Left cardiac atrium (tissue), 4 donors: ENCODE results near the gene ELFN2. TPM values are rescaled to one million over a fixed set of nuclear protein-coding genes. Genes with fewer than 3 reads are reported as not detected.

ENCODE experiments used
- ATAC-seq, 2 donors: fragments of 200-7000 bp; cut with Tn5 transposase; one replicate each; pipeline ENCODE4 v1.9.1; 2020; ENCODE audit warnings: mild to moderate bottlenecking in 2 of 2, moderate library complexity in 2 of 2
- DNase-seq: peaks from one replicate; pipeline ENCODE4 v3.0.0-alpha.2; 2020
- intact Hi-C, 2 donors: fragments of 100-400 bp; cut with DNase I; formaldehyde crosslinking; loops; one replicate each; pipeline versions ENCODE4 v1.14.1 to v1.15.1; 2022 to 2023
- total RNA-seq, 2 donors: library from RNA; stranded (reverse); fragmentation: NEBNext Ultra II Directional; extraction: Animal tissue kit (Norgen Biotek cat#: 25700); gene quantifications; one replicate each; pipeline ENCODE4 v1.2.1, GENCODE V29; 2021
- donor health status: DM: no; HTN: yes; CAD: no.
- donor health status: DM: no; HTN: yes; CAD: no; lungs with severe emphysema.
- donor health status: DM: yes; HTN: yes; CAD: no.
- donor health status: Dilated cardiomyopathy.

ELFN2 gene
- total RNA-seq, 2 donors from 2014 or later = 0.05 TPM; not detected in 1

DNA sequence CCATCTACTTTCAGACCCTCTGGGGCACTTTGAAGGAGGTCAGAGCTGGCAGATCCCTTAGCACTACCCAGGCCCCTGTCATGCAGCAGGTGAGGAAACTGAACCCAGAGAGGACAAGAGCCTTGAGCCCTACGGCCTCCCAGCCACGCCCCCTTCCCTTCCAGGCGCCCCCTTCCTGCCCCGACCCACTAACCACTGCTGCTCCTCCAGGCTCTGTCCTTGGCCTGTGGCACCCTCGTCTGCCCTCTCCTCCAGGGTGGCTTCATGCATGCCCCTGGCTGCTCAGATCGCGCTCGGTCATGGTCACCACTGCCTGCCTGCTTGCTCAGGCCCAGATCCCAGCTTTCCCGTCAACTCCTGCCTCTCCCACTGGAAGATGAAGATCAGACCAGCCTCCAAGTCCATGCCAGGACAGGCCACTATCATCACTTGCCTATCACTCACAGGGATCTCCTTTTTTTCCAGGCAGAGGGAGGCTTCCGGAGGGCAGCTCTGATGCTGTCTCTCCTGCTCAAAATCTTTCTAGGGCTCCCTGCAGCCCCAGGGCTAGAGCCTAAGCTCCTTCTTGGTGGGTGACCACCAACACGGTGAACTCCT, 30.7 kb downstream of the ELFN2 start:
- ATAC-seq = no peak
- no peak for DNase-seq

DNA sequence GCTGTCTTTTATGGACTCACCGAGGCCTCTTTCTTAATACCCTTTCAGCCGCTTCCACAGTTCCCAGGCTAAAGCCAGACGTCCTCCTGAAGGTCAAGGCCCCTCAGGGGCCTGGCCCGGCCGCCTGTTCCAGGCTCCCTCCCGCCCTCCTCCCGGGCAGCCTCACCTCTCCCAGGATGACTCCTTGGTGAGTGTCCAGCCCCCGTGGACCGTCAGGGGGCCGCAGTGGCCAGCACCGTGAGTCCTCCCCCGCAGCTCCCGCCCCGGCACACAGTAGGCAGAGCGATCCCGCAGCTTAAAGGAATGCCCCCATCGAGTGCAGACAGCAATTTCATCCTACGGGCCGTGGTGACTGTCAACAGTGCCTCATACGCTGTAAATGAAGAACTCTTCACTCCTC, 32.9 kb downstream of the ELFN2 start:
- DNase-seq = no peak
- no peak for ATAC-seq
- intact Hi-C loops = no loop called here

More for the DNA sequence above, 30.7 kb downstream of the ELFN2 start:
- intact Hi-C loops = no loop called here

DNA sequence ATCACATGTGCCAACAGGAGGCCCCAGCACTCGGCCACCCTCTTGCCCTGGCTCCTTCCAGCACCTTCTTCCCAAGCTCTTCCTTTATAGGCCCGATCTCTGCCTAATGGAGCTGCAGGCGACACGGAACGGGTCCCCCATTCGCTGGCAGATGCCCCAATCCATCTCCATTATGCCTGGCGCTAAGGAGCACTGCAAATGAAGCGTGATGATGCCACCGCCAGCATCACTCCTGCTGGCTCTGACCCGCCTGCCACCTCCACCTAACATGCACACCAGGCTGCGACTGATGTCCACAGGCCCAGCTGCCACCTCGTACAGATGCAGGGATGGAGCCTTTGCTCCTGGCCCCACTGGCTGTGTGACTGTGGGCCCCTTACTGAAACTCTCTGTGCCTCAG, 33.5 kb downstream of the ELFN2 start:
- ATAC-seq (no peak), DNase-seq (no peak)
- intact Hi-C loops = no loop called here

DNA sequence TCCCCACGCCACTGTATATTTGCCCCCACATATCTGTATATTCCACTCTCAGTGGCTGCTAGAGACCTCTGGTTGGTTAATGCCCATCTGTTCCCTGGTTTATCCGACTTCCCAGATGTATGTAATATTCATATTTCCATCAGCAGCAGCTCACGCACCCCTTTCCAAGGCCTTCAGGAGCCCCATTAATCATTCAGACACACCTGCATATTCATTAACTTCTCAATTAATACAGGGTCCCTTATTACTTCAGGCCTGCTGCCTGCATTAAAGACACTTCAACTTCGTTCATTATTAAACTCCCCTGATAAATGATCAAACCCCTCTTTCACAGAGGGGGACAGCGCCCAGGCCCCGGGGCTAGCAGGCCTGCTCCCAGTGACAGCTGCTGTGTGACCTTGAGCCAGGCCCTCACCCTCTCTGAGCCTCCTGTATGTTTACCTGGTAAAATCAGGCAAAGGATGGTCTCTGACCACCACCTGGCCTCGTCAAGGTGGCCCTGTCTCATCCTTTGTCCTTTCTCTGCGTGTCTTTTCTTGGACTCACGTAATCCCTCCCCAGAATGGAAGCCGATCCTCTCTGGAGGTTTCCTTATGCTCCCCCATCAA, 34.5 kb downstream of the ELFN2 start:
- intact Hi-C loops = no loop called here
- no peak for ATAC-seq
- no peak for DNase-seq

DNA sequence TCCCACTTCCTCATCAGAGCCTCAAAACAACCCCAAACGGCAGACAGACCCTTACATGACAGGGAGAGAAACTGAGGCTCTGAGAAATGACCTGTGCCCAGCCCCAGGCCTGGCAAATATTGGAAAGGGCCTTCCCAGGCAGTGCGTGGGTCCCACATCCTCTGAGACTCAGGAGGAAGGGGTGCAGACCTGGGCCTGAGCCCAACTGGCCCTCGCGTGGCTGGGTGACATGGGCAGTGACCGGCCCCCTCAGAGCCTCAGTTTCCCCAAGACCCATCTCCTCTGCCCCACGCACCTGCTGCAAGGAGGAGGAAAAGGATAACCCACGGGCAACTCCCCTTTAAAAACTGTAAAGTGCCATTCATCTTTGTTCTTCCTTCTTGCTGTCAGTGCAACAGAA, 35.6 kb downstream of the ELFN2 start:
- no peak for ATAC-seq
- DNase-seq = no peak
- intact Hi-C loops = no loop called here

DNA sequence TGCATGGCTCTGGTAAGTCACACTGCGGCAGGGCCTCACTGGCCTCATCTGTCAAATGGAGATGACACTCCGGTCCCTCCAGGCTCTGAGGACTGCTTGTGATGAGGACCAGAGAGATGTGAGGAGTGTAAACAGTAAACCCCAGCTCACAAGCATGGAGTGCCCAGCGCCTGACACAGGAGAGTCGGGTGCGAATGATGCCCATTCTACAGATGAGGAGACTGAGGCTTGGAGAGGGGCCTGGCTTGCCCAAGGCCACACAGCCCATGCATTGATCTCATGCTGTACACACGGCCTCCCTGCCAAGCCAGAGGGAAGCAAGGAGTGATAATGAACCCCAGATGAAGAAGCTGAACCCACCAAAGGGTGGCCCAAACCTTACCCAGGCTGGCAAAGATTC, 37.2 kb downstream of the ELFN2 start:
- intact Hi-C loops = no loop called here
- DNase-seq (no peak), ATAC-seq (no peak)

DNA sequence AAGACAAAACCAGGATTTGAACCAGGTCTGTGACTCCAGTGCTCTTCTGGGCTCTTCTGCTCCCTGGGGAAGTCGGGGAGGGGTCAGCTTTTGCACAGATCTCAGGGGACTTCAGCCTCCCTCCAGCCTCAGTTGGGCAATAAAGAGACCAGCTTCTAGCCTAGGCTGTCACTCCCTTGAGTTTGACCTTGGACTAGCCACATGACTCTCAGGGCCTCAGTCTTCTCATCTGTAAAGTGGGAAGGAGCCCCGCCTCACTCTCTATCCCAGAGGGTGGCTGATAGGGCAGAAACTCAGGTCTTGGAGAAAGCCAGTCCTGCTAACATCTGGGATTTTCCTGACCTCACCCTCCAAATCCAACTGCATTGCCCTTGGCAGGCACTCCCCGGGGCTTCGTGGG, 38.7 kb downstream of the ELFN2 start:
- intact Hi-C loops = no loop called here
- no peak for ATAC-seq
- no peak for DNase-seq

DNA sequence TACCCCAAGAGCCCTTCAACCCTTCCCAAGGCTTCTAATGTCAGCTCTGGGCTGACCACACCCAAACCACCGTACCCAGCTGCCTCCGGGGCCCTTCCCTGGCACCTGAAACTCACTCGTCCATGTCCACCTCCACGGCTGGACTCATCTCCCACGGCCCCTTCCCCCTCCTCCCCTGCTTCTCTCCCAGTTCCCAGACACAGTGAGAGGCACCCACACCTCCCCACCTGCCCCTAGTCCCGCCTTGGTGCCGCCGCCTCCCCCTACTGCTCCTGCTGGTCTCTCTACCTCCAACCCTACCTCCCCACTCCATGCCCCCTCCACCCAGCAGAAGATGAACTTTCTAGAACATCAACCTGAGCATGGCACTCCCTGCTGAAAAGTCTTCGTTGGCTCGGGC, 39.5 kb downstream of the ELFN2 start:
- intact Hi-C loops = no loop called here

DNA sequence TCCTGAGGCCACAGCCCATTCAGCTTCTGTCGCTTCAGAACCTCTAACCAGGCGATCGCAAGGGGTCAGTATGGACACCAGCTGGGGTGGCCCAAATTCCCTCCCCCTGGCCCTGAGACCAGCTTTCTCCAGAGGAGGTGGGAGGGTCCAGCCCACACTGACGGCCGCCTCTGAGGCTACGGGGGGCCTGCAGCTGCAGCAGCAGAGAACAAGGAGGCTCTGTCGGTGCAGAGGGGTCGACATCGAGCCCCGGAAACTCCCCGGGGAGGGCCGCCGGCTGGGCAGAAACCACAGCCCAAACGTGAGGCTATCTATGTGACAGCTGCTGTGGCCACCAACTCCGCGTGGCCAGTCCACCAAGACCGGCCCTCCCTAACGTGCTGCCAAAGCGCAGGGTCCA, 40.8 kb downstream of the ELFN2 start:
- intact Hi-C loops = no loop called here
- ATAC-seq = no peak
- no peak for DNase-seq

More for the DNA sequence above, 39.5 kb downstream of the ELFN2 start:
- DNase-seq (no peak), ATAC-seq (no peak)

DNA sequence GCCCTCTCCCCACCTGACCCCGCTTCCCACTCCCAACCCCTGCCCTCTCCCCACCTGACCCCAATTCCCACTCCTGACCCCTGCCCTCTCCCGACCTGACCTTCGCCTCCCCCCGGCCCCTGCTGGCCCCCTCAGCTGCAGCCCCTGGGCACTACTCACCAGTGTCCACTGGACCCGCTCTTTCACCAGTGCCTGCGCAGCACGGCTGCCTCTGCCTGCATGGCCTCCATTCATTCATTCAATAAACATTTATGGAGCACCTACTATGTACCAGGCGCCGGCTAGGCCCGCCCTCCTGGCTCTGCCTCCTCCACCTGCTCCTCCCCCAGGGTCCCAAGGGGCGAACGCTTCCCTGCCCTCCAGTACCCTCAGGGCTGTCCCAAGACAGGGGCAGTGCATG, 42.6 kb downstream of the ELFN2 start:
- intact Hi-C loops = no loop called here
- ATAC-seq = no peak
- no peak for DNase-seq

DNA sequence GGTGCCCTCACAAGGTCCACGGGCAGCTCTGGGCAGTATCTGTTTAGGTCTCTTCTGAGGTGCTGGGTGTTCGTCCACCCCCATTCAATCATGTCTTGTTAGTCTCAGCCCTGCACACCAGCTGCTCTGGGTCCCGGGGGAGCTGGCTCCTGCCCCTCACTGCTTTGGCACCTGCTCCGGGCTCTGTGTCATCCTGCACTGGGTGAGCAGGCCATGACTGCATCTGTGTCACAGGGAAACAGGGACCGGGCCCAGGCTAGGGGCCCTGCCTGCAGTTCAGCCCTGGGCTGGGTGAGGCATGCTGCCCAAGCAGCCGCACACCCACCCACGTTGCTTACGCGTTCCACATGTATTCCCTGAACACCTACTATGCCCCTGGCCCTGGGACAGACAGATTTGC, 43.9 kb downstream of the ELFN2 start:
- no peak for DNase-seq
- intact Hi-C loops = no loop called here
- ATAC-seq = no peak

DNA sequence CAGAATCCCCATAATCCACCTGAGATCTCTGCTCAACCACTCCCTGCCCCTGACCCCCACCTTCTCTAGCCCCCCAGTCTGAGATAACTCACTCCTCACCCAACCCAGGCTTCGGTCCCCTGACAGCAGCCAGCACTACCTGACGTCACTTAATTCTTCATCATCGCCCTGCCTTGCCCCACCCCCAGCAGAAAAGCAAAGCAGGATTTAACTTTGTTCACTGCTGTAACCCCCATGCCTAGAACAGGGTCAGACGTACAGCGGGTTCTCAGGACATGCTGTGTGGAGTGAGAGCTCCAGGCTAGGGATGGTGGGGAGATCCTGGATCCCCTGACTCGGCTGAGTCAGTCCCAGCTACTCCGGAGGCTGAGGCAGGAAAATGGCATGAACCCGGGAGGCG, 45.8 kb downstream of the ELFN2 start:
- DNase-seq (no peak), ATAC-seq (no peak)
- intact Hi-C loops = no loop called here

DNA sequence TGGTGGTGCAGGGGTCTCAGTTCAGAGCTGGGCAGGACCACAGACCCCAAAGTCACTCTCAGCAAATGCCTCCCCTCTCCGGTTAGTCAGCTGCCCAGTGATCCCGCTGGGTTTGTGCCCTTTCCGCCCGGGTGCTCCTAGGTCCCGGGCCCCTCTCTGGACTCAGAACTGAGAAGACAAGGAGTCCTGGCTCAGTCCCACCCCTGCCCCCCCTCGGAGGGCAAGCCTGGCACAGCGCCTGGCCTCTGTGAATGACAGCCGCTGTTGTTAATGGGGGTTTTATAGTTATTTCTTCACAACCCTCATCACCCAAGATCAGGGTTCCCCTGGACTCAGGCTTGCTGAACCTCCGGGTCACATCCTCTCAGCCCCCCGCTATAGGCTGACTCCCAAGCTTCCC, 47.6 kb downstream of the ELFN2 start:
- ATAC-seq (no peak), DNase-seq (no peak)
- intact Hi-C loops = no loop called here

DNA sequence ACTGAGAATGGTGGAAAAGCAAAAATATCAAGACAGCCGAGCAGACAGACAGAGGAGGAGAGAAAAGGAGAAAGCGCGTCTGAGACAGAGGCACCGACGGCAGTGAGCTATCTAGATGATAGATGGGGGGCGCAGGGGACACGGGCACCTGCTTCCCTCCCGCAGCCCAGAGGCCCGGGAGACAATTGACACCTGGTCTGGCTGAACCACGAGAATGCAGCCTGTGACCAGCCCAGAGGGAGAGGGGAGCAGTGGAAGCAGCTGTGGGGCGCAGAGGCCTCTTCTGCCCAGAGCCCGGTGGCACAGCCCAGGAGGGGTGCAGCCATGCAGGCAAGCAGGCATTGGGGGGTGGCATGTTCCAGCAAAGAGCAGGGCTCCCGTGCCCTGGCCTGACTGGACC, 48.2 kb downstream of the ELFN2 start:
- DNase-seq = no peak
- intact Hi-C loops = no loop called here
- ATAC-seq = no peak

DNA sequence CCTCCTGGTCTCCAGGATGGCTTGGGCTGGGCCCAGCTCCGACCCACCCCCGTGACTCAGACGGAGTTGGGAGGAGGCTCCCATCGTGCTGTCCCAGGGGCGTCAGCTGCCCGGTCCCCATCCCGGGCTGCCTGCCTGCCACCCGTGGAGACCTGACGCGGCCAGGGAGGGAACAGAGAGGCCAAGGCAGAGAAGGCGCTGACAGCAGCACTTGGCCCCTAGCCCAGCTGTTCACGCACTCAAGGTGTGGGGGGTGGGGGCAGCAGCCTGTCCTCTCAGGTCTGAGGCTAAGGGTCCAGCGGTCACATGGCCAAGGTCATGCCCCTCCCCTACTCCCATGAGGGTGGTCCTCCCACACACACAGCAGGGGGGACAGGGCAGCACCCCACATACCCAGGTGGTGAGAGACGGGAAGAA, 48.6 kb downstream of the ELFN2 start:
- ATAC-seq (no peak), DNase-seq (no peak)
- intact Hi-C loops = no loop called here

DNA sequence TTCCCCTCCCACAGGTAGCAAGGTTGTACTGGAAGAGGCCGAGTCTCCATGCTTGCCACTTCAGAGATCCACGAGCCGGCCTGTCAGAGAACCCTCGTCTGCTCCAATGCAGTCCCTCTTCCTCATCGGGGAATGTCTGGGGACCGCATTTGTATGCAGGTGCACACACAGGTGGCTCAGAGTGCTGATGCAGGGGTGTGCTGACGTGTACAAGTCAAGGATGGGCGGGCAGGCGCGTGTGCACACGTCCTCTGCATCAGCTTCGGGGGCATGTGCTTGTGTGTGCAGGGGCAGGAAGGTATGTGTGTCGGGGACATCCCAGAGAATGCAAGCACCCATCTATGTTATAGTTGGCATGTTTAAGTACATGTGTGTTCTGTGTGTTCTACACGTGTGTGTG, 49.4 kb downstream of the ELFN2 start:
- intact Hi-C loops = no loop called here
- no peak for DNase-seq
- ATAC-seq = no peak

DNA sequence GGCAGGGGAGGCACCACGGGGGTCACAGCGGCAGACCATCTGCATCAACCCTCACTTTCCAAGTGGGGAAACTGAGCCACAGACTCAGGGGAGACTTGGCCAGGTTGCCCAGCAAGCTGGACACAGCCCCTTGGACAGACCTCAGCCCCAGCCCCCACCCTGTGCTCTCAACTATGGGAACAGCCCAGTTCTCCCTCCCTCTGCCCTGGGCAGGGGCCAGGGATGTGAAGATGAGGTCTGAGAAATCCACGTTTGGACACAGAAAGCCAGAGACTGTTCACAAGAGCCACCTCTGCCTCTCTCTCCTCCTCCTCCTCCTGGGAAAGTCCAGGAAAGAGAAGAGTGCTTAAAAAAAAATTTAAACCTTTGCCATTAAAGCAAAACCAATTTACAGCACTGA, 50.1 kb downstream of the ELFN2 start:
- DNase-seq (no peak), ATAC-seq (no peak)
- intact Hi-C loops = no loop called here

DNA sequence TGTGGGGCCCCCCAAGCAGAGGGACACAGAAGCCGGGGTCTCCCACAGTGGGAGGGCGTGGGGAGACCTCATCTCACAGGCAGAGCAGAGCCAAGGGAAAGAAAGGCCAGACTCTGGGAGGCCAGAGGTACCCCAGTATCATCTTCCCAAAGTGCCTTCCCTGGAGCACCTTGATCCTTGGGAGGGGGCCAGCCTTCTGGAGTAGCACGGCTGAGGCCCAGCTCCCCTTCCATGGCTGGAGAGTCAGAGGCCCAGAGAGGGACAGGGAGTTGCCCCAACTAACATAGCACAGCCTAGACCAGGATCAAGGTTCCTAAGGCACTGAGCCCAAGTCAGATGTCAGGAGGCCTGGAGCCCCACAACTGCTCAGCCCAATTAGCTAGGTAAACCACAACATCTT, 50.6 kb downstream of the ELFN2 start:
- DNase-seq = no peak
- ATAC-seq = no peak
- intact Hi-C loops = no loop called here

DNA sequence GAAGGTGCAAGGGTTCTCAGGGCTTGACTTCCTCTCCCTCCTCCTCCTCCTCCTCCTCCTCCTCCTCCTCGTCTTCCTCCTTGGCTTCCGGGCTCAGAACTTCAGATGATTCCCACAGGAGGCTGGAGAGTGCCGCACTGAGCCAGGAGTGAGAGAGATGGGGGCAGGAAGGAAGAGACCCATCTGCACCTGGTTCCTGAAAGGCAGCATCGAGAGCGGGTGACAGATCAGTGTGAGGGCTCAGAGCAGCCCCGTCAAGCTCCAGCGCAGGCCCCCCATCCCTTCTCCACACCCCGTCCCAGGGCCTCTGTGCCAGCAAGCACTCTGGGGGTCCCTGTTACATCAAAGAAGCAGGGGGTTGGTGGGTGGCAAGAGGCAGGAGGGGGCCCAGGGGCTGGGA, 51.5 kb downstream of the ELFN2 start:
- no peak for ATAC-seq
- intact Hi-C loops = no loop called here
- no peak for DNase-seq

DNA sequence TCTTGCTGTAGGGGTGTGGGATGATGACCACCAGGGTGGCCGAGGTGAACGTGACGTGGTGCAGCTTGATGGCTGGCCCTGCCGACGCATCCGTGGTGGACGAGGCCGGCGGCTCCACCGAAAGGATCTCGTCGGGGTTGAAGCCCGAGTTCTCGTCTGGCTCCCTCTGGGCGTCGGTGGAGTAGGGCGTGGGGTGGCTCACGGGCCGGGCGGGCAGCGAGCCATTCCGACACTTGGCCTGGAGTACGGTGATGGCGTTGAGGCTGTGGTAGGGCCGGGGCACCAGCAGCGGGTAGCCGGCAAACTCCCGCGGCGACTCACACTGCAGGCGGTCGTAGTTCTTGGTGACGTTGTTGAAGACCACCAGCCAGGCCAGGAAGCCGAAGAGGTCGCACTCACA, 52.7 kb downstream of the ELFN2 start:
- DNase-seq (no peak), ATAC-seq (no peak)
- intact Hi-C loops = no loop called here

DNA sequence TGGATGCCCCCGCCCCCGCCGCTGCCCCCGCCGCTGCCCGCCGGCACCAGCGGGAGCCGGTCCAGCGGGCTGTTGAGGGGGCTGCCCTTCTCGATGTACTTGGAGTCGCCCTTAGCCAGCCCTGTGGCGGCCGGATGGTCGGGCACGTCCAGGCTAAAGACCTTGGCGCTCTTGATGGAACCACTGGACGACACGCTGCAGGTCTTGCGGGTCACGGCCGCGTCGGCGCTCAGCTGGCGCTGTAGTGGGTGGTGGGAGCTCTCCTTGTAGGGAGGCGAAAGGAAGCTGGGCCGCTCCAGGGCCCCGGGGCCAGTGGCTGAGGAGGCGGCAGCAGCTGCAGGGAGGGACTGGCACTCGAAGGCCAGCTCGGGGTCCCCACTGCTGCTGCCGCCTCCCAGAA, 53.8 kb downstream of the ELFN2 start:
- no peak for DNase-seq
- no peak for ATAC-seq
- intact Hi-C loops = no loop called here

DNA sequence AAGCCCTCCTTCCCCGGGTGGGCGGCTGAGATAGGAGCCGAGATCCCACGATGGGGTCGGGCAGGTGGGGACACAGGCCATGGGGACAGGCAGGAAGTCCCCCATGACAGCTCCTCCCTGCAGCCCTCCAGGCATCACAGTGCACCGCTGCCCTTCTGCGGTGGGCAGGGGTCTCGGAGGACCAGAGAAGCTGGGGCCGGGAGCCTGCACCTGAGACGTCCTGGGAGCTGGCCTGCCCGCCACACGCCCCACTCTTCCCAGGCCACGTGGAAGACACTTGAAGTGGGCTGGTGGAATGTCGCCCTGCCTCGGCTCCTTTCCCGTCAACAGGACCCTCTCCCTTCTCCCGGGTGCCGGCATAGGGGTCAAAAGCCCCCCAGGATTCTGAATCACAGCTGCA, 55.4 kb downstream of the ELFN2 start:
- ATAC-seq (no peak), DNase-seq (no peak)
- intact Hi-C loops = no loop called here
